ENCODE measurements around the gene MAB21L1. TPM values are rescaled to one million over a fixed set of nuclear protein-coding genes. Genes with fewer than 3 reads are reported as not detected.

Gene MAB21L1
- total and polyA plus RNA-seq, 7 donors, result 0.34 to 1.8 (median 1.2) TPM

DNA sequence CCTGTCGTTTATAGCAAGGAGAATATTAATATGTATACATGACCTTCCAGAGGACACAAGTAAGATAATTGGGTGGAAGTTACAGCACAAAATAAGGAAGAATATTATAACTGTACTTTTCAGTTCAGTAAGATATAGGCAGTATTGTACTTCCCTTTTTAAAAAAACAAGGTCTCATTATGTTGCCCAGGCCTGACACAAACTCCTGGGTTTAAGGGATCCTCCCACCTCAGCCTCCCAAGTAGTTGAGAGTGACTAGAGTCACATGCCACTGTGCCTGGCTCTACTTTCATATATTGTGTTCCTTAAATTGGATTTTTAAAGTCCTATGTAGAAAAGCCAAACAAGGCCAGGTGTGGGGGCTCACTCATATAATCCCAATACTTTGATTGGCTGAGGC lies 19.5 kb upstream of the MAB21L1 start:
- TF ChIP-seq, protein P1, sequence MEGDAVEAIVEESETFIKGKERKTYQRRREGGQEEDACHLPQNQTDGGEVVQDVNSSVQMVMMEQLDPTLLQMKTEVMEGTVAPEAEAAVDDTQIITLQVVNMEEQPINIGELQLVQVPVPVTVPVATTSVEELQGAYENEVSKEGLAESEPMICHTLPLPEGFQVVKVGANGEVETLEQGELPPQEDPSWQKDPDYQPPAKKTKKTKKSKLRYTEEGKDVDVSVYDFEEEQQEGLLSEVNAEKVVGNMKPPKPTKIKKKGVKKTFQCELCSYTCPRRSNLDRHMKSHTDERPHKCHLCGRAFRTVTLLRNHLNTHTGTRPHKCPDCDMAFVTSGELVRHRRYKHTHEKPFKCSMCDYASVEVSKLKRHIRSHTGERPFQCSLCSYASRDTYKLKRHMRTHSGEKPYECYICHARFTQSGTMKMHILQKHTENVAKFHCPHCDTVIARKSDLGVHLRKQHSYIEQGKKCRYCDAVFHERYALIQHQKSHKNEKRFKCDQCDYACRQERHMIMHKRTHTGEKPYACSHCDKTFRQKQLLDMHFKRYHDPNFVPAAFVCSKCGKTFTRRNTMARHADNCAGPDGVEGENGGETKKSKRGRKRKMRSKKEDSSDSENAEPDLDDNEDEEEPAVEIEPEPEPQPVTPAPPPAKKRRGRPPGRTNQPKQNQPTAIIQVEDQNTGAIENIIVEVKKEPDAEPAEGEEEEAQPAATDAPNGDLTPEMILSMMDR (IDR thresholded peaks at IDR 0.05), result no peak
- Histone ChIP-seq H3K9me3 (peaks cover 10% of the 10 kb centered on the region), H3K4me1 (no peaks in the 10 kb centered on the region), H3K4me3 (no peak overlapping the region), H3K36me3 (ENCODE audit: insufficient read depth in 1 of 2, low read depth in 1 of 2) (no peaks in the 10 kb centered on the region), H3K27ac (no peak overlapping the region), H3K27me3 (ENCODE audit: insufficient read depth in 3 of 3, low read length in 2 of 3) (no peaks in the 10 kb centered on the region)
- no peak for ATAC-seq
- WGBS, 3 donors, result 83 to 92% (median 85%) methylated on average over 1 of the region's 1 CpG
- intact Hi-C loops (cut with DNase I), result no loop called here
- DNase-seq, result no peak

DNA sequence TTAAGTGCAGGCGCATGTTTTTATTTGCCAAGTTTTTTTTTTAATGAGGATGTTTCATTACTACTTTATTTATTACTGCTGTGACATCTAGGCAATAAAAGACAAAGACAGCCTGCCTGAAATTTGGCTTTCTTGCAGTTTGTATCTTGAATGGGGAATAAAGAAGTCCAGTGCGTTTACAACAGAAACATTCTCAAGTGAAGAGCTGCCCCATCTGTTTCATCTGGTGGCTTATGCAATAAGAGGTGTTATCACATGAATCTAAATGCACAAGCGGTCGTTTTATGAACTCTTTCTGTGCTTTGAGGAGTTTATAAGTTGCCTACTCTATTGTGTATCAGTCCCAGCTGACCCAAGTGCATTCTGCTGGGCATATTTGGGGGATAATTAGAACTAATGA lies 12.6 kb upstream of the MAB21L1 start:
- TF ChIP-seq, protein P1 (IDR thresholded peaks at IDR 0.05), result no peak

DNA sequence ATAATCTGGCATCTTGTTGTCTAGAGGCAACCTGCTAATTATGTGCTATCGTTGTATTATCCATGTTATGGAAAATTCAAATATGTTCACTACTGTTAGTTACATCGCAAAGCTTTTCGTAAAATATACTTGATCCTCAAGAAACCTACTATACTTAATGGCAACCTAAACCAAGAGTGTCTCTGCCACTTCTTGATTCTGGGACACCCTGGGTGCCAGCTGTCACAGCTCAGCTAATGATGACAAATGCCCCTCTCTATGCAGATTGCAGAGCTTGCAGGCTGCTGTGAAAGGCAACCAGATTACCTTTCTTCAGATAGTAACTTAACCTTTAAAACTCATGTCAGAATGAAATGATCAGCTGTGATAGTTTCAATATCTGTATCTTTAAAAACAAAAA lies 8.9 kb upstream of the MAB21L1 start:
- 87 to 91% (median 88%) methylated on average over 3 of the region's 3 CpGs for WGBS, 3 donors
- DNase-seq, result no peak
- peak in 2 of 4 donors; percentile 40 to 55 for ATAC-seq
- no peak overlapping the region for H3K4me3 ChIP-seq
- TF ChIP-seq, protein P1 (IDR thresholded peaks at IDR 0.05), result no peak
- no peaks in the 10 kb centered on the region for H3K9me3 ChIP-seq
- no peaks in the 10 kb centered on the region for H3K4me1 ChIP-seq
- no peaks in the 10 kb centered on the region for H3K36me3 ChIP-seq (ENCODE audit: insufficient read depth in 1 of 2, low read depth in 1 of 2)
- no peaks in the 10 kb centered on the region for H3K27me3 ChIP-seq (ENCODE audit: insufficient read depth in 3 of 3, low read length in 2 of 3)
- intact Hi-C loops (cut with DNase I), result no loop called here
- no peak overlapping the region for H3K27ac ChIP-seq

More for the DNA sequence above, 12.6 kb upstream of the MAB21L1 start:
- 83% methylated on average over 4 of the region's 4 CpGs for WGBS, 3 donors
- Histone ChIP-seq H3K27ac (no peak overlapping the region), H3K4me3 (no peak overlapping the region), H3K27me3 (ENCODE audit: insufficient read depth in 3 of 3, low read length in 2 of 3) (no peaks in the 10 kb centered on the region), H3K4me1 (no peaks in the 10 kb centered on the region), H3K36me3 (ENCODE audit: insufficient read depth in 1 of 2, low read depth in 1 of 2) (no peaks in the 10 kb centered on the region), H3K9me3 (no peaks in the 10 kb centered on the region)
- ATAC-seq, result no peak
- intact Hi-C loops (cut with DNase I), result no loop called here
- no peak for DNase-seq

GRCh38 chr13:35484384-35484783 lies 7.9 kb upstream of the MAB21L1 start:
- DNase-seq (peak in 1 of 2 donors; percentile 15), ATAC-seq (no peak)
- Histone ChIP-seq H3K36me3 (ENCODE audit: insufficient read depth in 1 of 2, low read depth in 1 of 2) (no peaks in the 10 kb centered on the region), H3K4me3 (no peak overlapping the region), H3K9me3 (no peaks in the 10 kb centered on the region), H3K27ac (no peak overlapping the region), H3K27me3 (ENCODE audit: insufficient read depth in 3 of 3, low read length in 2 of 3) (no peaks in the 10 kb centered on the region), H3K4me1 (no peaks in the 10 kb centered on the region)
- intact Hi-C loops (cut with DNase I), result no loop called here
- WGBS, 3 donors, result 50 to 82% (median 55%) methylated on average over 2 of the region's 2 CpGs
- TF ChIP-seq, protein P1 (IDR thresholded peaks at IDR 0.05), result no peak

- TF ChIP-seq, protein P1 (IDR thresholded peaks at IDR 0.05), result no peak
- Histone ChIP-seq H3K9me3 (no peaks in the 10 kb centered on the region), H3K4me3 (no peak overlapping the region), H3K4me1 (no peaks in the 10 kb centered on the region), H3K27ac (no peak overlapping the region), H3K36me3 (ENCODE audit: insufficient read depth in 1 of 2, low read depth in 1 of 2) (no peaks in the 10 kb centered on the region), H3K27me3 (ENCODE audit: insufficient read depth in 3 of 3, low read length in 2 of 3) (no peaks in the 10 kb centered on the region)
- 88 to 96% (median 89%) methylated on average over 3 of the region's 3 CpGs for WGBS, 3 donors
- intact Hi-C loops (cut with DNase I), result no loop called here
- no peak for ATAC-seq
- no peak for DNase-seq
Measured at GRCh38 chr13:35483761-35484160, 7.3 kb upstream of the MAB21L1 start.
